Right cardiac atrium (tissue), 5 donors: ENCODE results near the gene HOXB1. TPM values are rescaled to one million over a fixed set of nuclear protein-coding genes. Genes with fewer than 3 reads are reported as not detected.

ENCODE experiments used
- ATAC-seq, 2 donors: fragments of 200-7000 bp; cut with Tn5 transposase; one replicate each; pipeline versions ENCODE4 v1.8.0 to v1.9.1; 2020; ENCODE audit warnings: moderate library complexity in 2 of 2, mild to moderate bottlenecking in 1 of 2
- DNase-seq, 3 donors: peaks; one replicate each; pipeline ENCODE4 v3.0.0-alpha.2; 2020
- H3K27ac ChIP-seq: one replicate; pipeline ENCODE4 v1.5.1; 2013; ENCODE audit warnings: mild to moderate bottlenecking, low read length, control low read depth, moderate library complexity
- H3K27me3 ChIP-seq: one replicate; pipeline ENCODE4 v1.6.1; 2013; ENCODE audit not compliant: control insufficient read depth, insufficient read depth
- H3K4me1 ChIP-seq: one replicate; pipeline ENCODE4 v1.6.1; 2013; ENCODE audit warnings: low read length; ENCODE audit not compliant: control insufficient read depth, insufficient read depth
- H3K4me3 ChIP-seq: one replicate; pipeline ENCODE4 v1.5.1; 2013; ENCODE audit warnings: low read length, control low read depth
- H3K9me3 ChIP-seq: one replicate; pipeline ENCODE4 v1.6.1; 2013; ENCODE audit warnings: low read length; ENCODE audit not compliant: control insufficient read depth
- WGBS: extraction: QIAGEN DNeasy Blood & Tissue Kit; methylation state at CpG from one replicate; pipeline ENCODE4 v1.1.7; 2013; 5-methylcytosine and 5-hydroxymethylcytosine counted together
- intact Hi-C, 4 donors: fragments of 100-400 bp; cut with DNase I; formaldehyde crosslinking; loops; one replicate each; pipeline versions ENCODE4 v1.11.0 to v1.14.0; 2022 to 2023
- polyA plus RNA-seq: library from polyadenylated mRNA; stranded (reverse); fragments of 200-250 nt; gene quantifications from one replicate; pipeline ENCODE4 v1.2.3, GENCODE V29; 2013
- total RNA-seq, 4 donors: library from RNA; stranded (reverse); fragmentation: NEBNext Ultra II Directional; extraction: Animal tissue kit (Norgen Biotek cat#: 25700); gene quantifications; one replicate each; pipeline ENCODE4 v1.2.1, GENCODE V29; 2021
- donor health status: healthy with polysubstance abuse.
- donor health status: DM: no; HTN: yes; CAD: no.
- donor health status: DM: no; HTN: no; CAD: no.
- donor health status: DM: no; HTN: yes; CAD: no; lungs with severe emphysema.
- donor health status: DM: yes; HTN: yes; CAD: no.

HOXB1 gene
- total and polyA plus RNA-seq, 5 donors, result not detected

DNA sequence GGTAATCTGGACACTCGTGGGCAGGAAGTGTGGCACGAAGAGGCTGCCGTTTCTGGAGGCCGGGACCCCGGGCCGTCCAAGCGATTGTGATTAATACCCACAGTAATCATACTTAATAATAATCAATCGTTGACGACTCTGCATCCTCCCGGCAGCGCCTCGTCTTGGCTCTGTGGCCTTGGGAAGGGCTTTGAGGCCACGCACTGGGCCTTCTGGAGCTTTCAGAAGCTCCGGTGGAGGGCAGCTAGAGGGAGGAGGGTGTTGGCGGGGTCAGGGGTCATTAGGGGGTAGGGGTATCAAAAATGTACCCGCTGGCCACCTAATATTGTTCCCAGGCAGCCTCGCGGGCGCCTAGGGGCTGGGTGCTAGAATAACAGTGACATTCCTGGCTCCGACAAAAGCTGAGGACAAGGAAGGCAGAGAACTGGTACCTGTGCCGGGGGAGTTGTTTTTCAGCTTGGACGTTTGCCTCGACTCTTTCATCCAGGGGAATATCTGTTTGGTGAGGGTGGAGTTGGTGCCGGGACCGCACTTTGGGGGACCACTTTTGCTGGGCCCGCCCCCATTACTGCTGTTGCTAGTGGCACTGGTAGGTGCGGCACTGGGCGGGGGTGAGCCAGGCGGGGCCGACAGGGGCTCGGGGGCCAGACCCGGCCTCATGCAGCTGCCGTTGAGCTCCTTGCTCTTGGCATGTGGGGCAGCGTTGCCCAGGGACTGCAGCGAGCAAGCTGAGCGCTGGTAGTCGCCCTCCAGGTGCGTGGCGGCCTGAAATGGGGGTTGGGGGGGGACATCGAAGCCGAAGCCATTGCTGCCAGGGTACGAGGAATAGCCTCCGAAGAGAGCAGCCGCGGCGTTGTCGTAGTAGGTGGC lies 21.0 kb upstream of the HOXB1 start:
- H3K4me3 ChIP-seq, result no peak overlapping the region
- 64% methylated on average over 47 of the region's 47 CpGs for WGBS
- ATAC-seq (no peak), DNase-seq (no peak)
- H3K9me3 ChIP-seq, result no peaks in the 10 kb centered on the region
- H3K27ac ChIP-seq, result no peak overlapping the region
- H3K4me1 ChIP-seq, result peaks cover 1% of the 10 kb centered on the region
- intact Hi-C loops, result no loop called here
- no peaks in the 10 kb centered on the region for H3K27me3 ChIP-seq

DNA sequence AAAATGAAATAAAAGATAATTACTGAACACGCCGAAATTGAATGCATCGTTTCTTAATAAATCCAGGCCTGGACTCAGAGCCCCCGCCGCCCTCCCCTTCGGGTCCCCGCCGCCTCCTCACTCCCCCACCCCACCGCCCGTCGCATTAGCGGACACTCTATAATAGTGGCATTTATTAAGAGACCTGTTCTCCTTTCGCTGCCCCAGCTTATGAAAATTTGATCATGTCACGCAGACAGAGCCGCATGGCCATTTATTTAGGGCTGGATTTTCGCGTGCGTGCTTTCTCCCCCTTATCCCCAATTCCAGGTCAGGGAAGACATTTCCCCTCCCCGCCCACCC lies 20.4 kb upstream of the HOXB1 start:
- H3K4me3 ChIP-seq, result no peak overlapping the region
- ATAC-seq (no peak), DNase-seq (no peak)
- peaks cover 1% of the 10 kb centered on the region for H3K4me1 ChIP-seq
- H3K27ac ChIP-seq, result no peak overlapping the region
- no peaks in the 10 kb centered on the region for H3K27me3 ChIP-seq
- no peaks in the 10 kb centered on the region for H3K9me3 ChIP-seq
- intact Hi-C loops, result no loop called here
- WGBS, result 65% methylated on average over 19 of the region's 19 CpGs

GRCh38 chr17:48550502-48551213 lies 19.8 kb upstream of the HOXB1 start:
- no peak overlapping the region for H3K4me3 ChIP-seq
- intact Hi-C loops, result no loop called here
- ATAC-seq (no peak), DNase-seq (no peak)
- no peaks in the 10 kb centered on the region for H3K9me3 ChIP-seq
- 58% methylated on average over 70 of the region's 70 CpGs for WGBS
- H3K4me1 ChIP-seq, result peaks cover under 1% of the 10 kb centered on the region
- no peak overlapping the region for H3K27ac ChIP-seq
- no peaks in the 10 kb centered on the region for H3K27me3 ChIP-seq

GRCh38 chr17:48549914-48550501 lies 19.2 kb upstream of the HOXB1 start:
- Histone ChIP-seq H3K27me3 (no peaks in the 10 kb centered on the region), H3K9me3 (no peaks in the 10 kb centered on the region), H3K4me1 (peaks cover 3% of the 10 kb centered on the region), H3K4me3 (no peak overlapping the region), H3K27ac (no peak overlapping the region)
- intact Hi-C loops, result no loop called here
- DNase-seq, result no peak
- ATAC-seq, result no peak
- WGBS, result 67% methylated on average over 18 of the region's 18 CpGs

DNA sequence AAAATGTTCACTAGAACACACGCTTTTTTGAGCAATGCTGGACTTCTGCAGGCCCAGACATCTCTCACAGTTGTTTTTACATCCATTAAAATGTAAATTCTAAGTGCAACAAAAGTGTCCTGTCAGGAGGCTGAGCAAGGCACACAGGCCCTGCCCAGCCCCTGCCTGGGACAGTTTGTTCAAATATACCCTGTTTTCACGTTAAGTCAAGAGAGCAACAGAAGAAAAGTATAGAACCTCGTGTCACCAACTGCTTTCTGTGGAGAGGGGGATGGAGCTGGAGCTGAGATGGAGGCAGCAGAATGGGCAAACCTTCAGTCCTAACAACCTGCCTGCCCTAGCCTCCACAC lies 18.4 kb upstream of the HOXB1 start:
- Histone ChIP-seq H3K27me3 (no peaks in the 10 kb centered on the region), H3K4me1 (peaks cover 3% of the 10 kb centered on the region), H3K27ac (no peak overlapping the region), H3K9me3 (no peaks in the 10 kb centered on the region), H3K4me3 (no peak overlapping the region)
- WGBS, result 74% methylated on average over 3 of the region's 3 CpGs
- intact Hi-C loops, result no loop called here
- ATAC-seq (no peak), DNase-seq (no peak)

DNA sequence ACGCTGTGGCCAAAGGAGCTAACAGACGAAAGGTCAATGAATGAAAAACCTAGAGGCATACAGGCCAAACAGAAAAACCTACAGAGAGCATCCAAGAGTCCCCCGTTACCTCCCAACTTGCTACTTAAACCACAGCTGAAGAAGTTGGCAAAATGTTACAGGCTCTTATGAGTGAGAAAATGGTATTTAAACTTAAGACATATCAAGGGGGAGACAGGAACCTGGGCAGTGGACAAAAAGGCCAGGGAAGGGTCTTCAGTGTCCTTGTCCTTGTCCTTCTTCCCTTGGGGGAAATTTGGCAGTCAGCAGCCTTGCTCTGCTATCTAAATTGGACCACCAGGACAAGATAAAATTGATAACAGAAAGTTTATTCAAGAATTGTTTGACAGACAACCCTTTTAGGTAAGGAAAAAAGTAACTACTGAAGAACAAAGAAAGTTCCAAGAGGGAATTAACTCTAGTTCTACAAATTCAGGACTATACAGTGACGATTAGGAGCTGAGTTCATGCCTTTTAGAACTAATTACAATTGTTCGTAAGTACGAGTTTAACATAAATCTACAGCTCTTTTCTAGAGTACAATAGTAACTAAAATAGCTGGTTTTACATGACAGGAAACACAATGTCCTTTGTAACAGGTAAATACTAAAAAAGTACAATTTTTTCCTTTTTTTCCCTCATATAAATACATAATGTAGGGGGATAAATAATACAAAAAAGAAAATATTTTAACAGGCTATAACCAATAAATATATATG lies 17.9 kb upstream of the HOXB1 start:
- Histone ChIP-seq H3K4me1 (peaks cover 3% of the 10 kb centered on the region), H3K4me3 (no peak overlapping the region)
- no peak for ATAC-seq

GRCh38 chr17:48547808-48548522 lies 17.2 kb upstream of the HOXB1 start:
- peak overlapping the region; percentile 29 for H3K4me3 ChIP-seq
- no peaks in the 10 kb centered on the region for H3K27me3 ChIP-seq
- no peaks in the 10 kb centered on the region for H3K9me3 ChIP-seq
- ATAC-seq, result no peak
- H3K27ac ChIP-seq, result peak overlapping the region; percentile 75
- 31% methylated on average over 24 of the region's 24 CpGs for WGBS
- DNase-seq, result peak in 1 of 3 donors; percentile 75
- H3K4me1 ChIP-seq, result peaks cover 3% of the 10 kb centered on the region
- intact Hi-C loops, result no loop called here

More for the DNA sequence above, 17.9 kb upstream of the HOXB1 start:
- H3K9me3 ChIP-seq, result no peaks in the 10 kb centered on the region
- no peaks in the 10 kb centered on the region for H3K27me3 ChIP-seq
- 56% methylated on average over 6 of the region's 6 CpGs for WGBS
- DNase-seq, result no peak
- intact Hi-C loops, result no loop called here
- peak overlapping the region; percentile 28 for H3K27ac ChIP-seq

DNA sequence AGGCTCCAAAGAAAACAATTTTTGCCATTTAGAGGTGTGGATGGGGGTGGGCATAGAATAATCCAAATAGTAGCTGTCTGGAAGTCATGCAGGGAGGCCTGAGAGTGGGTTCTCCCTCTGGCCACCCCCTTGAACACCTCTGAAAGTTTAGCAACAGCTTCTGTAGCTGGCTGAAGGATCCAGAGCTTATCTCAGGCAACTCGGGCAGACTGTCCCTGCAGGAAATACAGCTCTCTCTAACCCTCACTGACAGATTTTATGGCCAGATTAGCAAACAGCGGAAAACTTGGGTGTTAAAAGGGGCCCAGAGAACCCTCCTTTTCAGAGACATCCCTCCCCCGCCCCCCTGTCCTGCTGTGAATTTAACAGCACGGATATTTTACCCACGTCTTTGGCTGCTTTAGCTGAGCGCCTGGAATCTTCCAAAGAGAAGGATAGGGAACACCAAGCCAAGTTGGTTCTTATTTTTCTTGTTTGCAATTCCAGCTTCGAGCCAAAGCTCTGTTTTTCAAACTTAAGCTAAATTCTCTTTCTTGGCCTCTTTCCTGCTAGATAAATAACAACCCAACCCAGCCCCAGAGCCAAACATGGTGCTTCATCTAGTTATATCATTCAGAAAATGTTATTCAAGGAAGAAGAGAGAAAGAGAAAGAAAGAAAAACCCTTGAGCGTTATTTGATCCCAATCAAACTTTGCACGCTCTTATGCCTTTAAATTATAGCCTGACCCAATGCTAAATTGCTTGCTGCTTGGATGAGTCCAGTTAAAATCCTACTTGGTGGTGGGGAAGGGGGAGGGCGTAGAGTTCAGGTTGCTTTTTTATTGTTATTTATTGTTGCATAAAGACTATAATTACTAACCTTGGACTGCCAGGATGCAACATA lies 16.4 kb upstream of the HOXB1 start:
- peak overlapping the region; percentile 45 for H3K4me3 ChIP-seq
- DNase-seq (no peak), ATAC-seq (peak in 1 of 2 donors; percentile 10)
- H3K27me3 ChIP-seq, result no peaks in the 10 kb centered on the region
- 30% methylated on average over 10 of the region's 10 CpGs for WGBS
- H3K27ac ChIP-seq, result peak overlapping the region; percentile 88
- no peaks in the 10 kb centered on the region for H3K9me3 ChIP-seq
- intact Hi-C loops, result no loop called here
- peaks cover 3% of the 10 kb centered on the region for H3K4me1 ChIP-seq

- H3K9me3 ChIP-seq, result no peaks in the 10 kb centered on the region
- intact Hi-C loops, result no loop called here
- ATAC-seq (no peak), DNase-seq (peak in 1 of 3 donors; percentile 28)
- H3K4me1 ChIP-seq, result peaks cover 3% of the 10 kb centered on the region
- WGBS, result 39% methylated on average over 10 of the region's 10 CpGs
- peak overlapping the region; percentile 88 for H3K27ac ChIP-seq
- peak overlapping the region; percentile 45 for H3K4me3 ChIP-seq
- H3K27me3 ChIP-seq, result no peaks in the 10 kb centered on the region
These were observed 15.5 kb upstream of the HOXB1 start for GRCh38 chr17:48546137-48546923.
